Heart right ventricle (tissue), 16 donors: Measurements from ENCODE around the gene ZBTB25. TPM values are rescaled to one million over a fixed set of nuclear protein-coding genes. Genes with fewer than 3 reads are reported as not detected.

Source experiments
- ATAC-seq, 8 donors: fragments of 200-7000 bp; cut with Tn5 transposase; one replicate each; pipeline ENCODE4 v1.9.1; 2020; ENCODE audit warnings: mild to moderate bottlenecking in 8 of 8, moderate library complexity in 8 of 8, moderate number of reproducible peaks in 1 of 8
- DNase-seq, 2 donors: peaks; one replicate each; pipeline ENCODE4 v3.0.0-alpha.2; 2020
- H3K27ac ChIP-seq, 10 donors: fragments of 200-600 bp; sonication (generic) in 2 of 10; one replicate each; pipeline versions ENCODE4 v1.5.0 to v1.8.0; 2020 to 2022; ENCODE audit warnings: mild to moderate bottlenecking in 3 of 10
- H3K27me3 ChIP-seq, 7 donors: fragments of 200-600 bp; one replicate each; pipeline ENCODE4 v1.8.0; 2021 to 2022; ENCODE audit warnings: mild to moderate bottlenecking in 2 of 7
- H3K36me3 ChIP-seq, 9 donors: fragments of 200-600 bp; sonication (generic) in 1 of 9; one replicate each; pipeline versions ENCODE4 v1.5.0 to v1.8.0; 2020 to 2022; ENCODE audit warnings: mild to moderate bottlenecking in 2 of 9
- H3K4me1 ChIP-seq, 9 donors: fragments of 200-600 bp; sonication (generic) in 1 of 9; one replicate each; pipeline versions ENCODE4 v1.5.0 to v1.8.0; 2020 to 2022; ENCODE audit warnings: mild to moderate bottlenecking in 4 of 9
- H3K4me3 ChIP-seq, 10 donors: fragments of 200-600 bp; sonication (generic) in 2 of 10; one replicate each; pipeline versions ENCODE4 v1.5.0 to v1.8.0; 2020 to 2022; ENCODE audit warnings: mild to moderate bottlenecking in 7 of 10, moderate library complexity in 2 of 10
- H3K9me3 ChIP-seq, 11 donors: fragments of 200-600 bp in 10 of 11; sonication (generic) in 2 of 11; one replicate each; pipeline versions ENCODE4 v1.5.0 to v1.8.0; 2013 to 2022; ENCODE audit warnings: mild to moderate bottlenecking in 2 of 11, control low read depth in 1 of 11, moderate library complexity in 1 of 11
- WGBS, 2 donors: extraction: QIAGEN DNeasy Blood & Tissue Kit; methylation state at CpG; one replicate each; pipeline ENCODE4 v1.1.7; 2013; ENCODE audit warnings: inconsistent platforms in 1 of 2; 5-methylcytosine and 5-hydroxymethylcytosine counted together
- intact Hi-C, 10 donors: fragments of 100-400 bp; cut with DNase I; formaldehyde crosslinking; loops; one replicate each; pipeline versions ENCODE4 v1.11.1 to v1.14.2; 2022
- polyA plus RNA-seq, 2 donors: library from polyadenylated mRNA; stranded (reverse); fragments of 200-250 nt; gene quantifications; one replicate each; pipeline ENCODE4 v1.2.3, GENCODE V29; 2013
- total RNA-seq, 10 donors: library from RNA; stranded (reverse); fragmentation: NEBNext Ultra II Directional in 3 of 10; extraction: Animal tissue kit (Norgen Biotek cat#: 25700) in 3 of 10; gene quantifications; one replicate each; pipeline versions ENCODE4 v1.2.1 to v1.2.4, GENCODE V29; 2021 to 2023
- TF ChIP-seq, protein P1 (sequence below), 9 donors: fragments of 200-600 bp; sonication (generic) in 2 of 9; IDR thresholded peaks; one replicate each; pipeline versions ENCODE4 v1.5.0 to v1.8.0; 2021 to 2022; ENCODE audit warnings: antibody characterized with exemption in 9 of 9, mild to moderate bottlenecking in 5 of 9, moderate library complexity in 1 of 9
- donor health status: Arrhythmogenic right ventricular cardiomyopathy.
- donor health status: ischemic (EF 13 %, LVEDD 7.1; RV severe dilation, severe dysfunction).
- donor health status: healthy with polysubstance abuse.
- donor health status: DM: no; HTN: yes; CAD: no.
- donor health status: DM: no; HTN: no; CAD: no.
- donor health status: ischemic (EF 25% LVEDD 6.9; RV normal size, moderate dysfunction).
- donor health status: ischemic (EF 25% LVEDD 5.7; RV mildly dilated, moderate dysfunction).
- donor health status: healthy.
- donor health status: DM: yes; HTN: yes; CAD: no.
- donor health status: Ischemic cardiomyopathy.
- donor health status: ischemic (EF 35%, LVEDD 5.7; RV mildly dilated, moderate dysfunction).
- donor health status: nonischemic (EF 11% LVEDD 7.7; RV severe dilation, severe dysfunction).
- donor health status: DM: yes; HTN: yes; CAD: no.
- donor health status: PGD.
- donor health status: ischemic (EF 29% LVEDD 5.4; RV normal size, mild dysfunction).
- donor health status: nonischemic (EF 23%, LVEDD 6.1; RV moderate dilation, normal function).

Gene ZBTB25
- total and polyA plus RNA-seq, 12 donors: 3.0 to 24.7 (median 20.3) TPM

DNA sequence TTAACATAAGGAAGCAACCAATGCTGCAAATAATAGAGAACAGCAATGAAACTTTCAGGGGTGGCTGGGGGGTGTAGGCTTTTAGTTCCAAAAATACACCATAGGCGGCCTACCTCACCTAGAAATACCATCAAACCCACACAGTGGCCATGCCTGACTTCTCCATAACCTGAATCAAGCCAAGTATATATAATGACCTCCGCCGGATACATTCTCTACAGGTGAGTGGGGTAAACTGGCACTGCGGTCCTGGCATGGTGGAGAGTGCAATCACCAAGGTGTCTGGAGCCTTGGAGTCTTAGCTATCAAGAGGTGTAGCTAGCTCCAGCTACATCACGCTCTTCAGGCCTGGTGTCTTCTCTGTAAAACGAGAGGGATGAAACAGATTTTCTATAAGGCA, 1.2 kb downstream of the ZBTB25 start:
- 42 to 52% methylated on average over 6 of the region's 6 CpGs for WGBS, 2 donors
- TF ChIP-seq, protein P1, sequence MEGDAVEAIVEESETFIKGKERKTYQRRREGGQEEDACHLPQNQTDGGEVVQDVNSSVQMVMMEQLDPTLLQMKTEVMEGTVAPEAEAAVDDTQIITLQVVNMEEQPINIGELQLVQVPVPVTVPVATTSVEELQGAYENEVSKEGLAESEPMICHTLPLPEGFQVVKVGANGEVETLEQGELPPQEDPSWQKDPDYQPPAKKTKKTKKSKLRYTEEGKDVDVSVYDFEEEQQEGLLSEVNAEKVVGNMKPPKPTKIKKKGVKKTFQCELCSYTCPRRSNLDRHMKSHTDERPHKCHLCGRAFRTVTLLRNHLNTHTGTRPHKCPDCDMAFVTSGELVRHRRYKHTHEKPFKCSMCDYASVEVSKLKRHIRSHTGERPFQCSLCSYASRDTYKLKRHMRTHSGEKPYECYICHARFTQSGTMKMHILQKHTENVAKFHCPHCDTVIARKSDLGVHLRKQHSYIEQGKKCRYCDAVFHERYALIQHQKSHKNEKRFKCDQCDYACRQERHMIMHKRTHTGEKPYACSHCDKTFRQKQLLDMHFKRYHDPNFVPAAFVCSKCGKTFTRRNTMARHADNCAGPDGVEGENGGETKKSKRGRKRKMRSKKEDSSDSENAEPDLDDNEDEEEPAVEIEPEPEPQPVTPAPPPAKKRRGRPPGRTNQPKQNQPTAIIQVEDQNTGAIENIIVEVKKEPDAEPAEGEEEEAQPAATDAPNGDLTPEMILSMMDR (IDR thresholded peaks at IDR 0.05): no peak
- Histone ChIP-seq H3K4me1 (peaks cover 5 to 75% (median 54%) of the 10 kb centered on the region in 9 donors), H3K4me3 (peak overlapping the region; percentile 66 to 97 (median 79)), H3K27me3 (no peaks in the 10 kb centered on the region), H3K27ac (peak overlapping the region; percentile 97 to 100 (median 99)), H3K36me3 (peaks cover 0 to 11% (median 0%) of the 10 kb centered on the region in 9 donors), H3K9me3 (no peaks in the 10 kb centered on the region)
- ATAC-seq (no peak), DNase-seq (no peak)
- intact Hi-C loops: loop anchor here in 1 of 10 donors (10.0 kb wide), 1 partner anchor 158 kb away; no protein-coding TSS in a partner anchor

DNA sequence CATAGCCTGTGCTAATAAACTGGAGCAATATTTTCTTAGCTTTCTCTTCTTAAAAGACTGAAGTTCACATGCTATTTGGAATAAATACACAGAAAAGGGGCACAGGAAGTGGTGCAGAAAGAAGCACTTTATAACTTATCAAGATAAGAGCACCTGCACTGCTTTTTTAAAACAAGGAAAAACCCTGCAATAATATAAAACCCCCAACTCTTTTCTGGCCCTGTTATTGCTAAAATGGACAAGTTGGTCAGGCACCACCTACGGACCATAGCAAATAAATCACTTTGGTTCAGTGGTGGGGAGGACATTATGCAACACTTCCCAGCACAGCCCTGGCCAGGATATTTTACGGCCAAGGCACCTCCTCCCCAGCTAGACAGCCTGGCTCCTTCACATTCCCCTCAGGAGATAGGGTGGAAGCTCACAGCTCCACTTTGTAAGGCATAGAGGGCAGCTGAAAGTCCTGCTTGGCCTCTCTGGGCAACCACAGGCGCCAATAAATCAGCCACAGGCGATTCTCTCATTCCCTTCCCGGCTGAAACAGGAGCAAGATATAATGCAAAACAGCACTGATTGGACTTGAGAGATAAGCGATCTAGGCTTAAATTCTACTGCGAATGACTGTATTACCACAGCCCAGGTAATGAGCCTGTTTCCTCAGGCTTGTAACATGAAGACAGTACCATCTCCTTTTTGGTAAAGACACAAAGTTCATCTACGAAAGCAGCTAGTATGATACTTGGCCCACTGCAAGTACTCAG, 2.0 kb downstream of the ZBTB25 start:
- Histone ChIP-seq H3K27ac (peak overlapping the region; percentile 47 to 100 (median 99)), H3K9me3 (no peaks in the 10 kb centered on the region), H3K4me3 (peak overlapping the region in 9 of 10 donors; percentile 8 to 97 (median 78)), H3K4me1 (peaks cover 5 to 74% (median 45%) of the 10 kb centered on the region in 9 donors), H3K27me3 (no peaks in the 10 kb centered on the region), H3K36me3 (peaks cover 0 to 11% (median 0%) of the 10 kb centered on the region in 9 donors)
- ATAC-seq: peak in 3 of 8 donors; percentile 8 to 28 (median 25)
- intact Hi-C loops: loop anchor here in 1 of 10 donors (10.0 kb wide), 1 partner anchor 157 kb away; no protein-coding TSS in a partner anchor
- DNase-seq: peak; percentile 38 to 60
- TF ChIP-seq, protein P1 (IDR thresholded peaks at IDR 0.05): peak in 2 of 9 donors; percentile 7 to 33
- WGBS, 2 donors: 40 to 44% methylated on average over 8 of the region's 8 CpGs

GRCh38 chr14:64500088-64500487, 3.5 kb downstream of the ZBTB25 start:
- no peak for ATAC-seq
- TF ChIP-seq, protein P1 (IDR thresholded peaks at IDR 0.05): no peak
- Histone ChIP-seq H3K36me3 (peaks cover 0 to 20% (median 0%) of the 10 kb centered on the region in 9 donors), H3K4me3 (no peak overlapping the region), H3K9me3 (no peaks in the 10 kb centered on the region), H3K4me1 (peaks cover 5 to 64% (median 34%) of the 10 kb centered on the region in 9 donors), H3K27me3 (no peaks in the 10 kb centered on the region), H3K27ac (peak overlapping the region in 5 of 10 donors; percentile 41 to 100 (median 98))
- no peak for DNase-seq
- intact Hi-C loops: loop anchor here in 1 of 10 donors (10.0 kb wide), 1 partner anchor 155 kb away; no protein-coding TSS in a partner anchor
- 91 to 94% methylated on average over 1 of the region's 1 CpG for WGBS, 2 donors

GRCh38 chr14:64496764-64497163, 6.9 kb downstream of the ZBTB25 start:
- peaks cover 0 to 38% (median 0%) of the 10 kb centered on the region in 9 donors for H3K36me3 ChIP-seq
- intact Hi-C loops: no loop called here
- peak overlapping the region in 4 of 10 donors; percentile 47 to 78 (median 72) for H3K27ac ChIP-seq
- peaks cover 2 to 66% (median 34%) of the 10 kb centered on the region in 9 donors for H3K4me1 ChIP-seq
- no peaks in the 10 kb centered on the region for H3K9me3 ChIP-seq
- no peak overlapping the region for H3K4me3 ChIP-seq
- DNase-seq: no peak
- no peak for ATAC-seq
- H3K27me3 ChIP-seq: no peaks in the 10 kb centered on the region
- TF ChIP-seq, protein P1 (IDR thresholded peaks at IDR 0.05): no peak
